D721Med (cell line): Measurements from ENCODE around the gene LINGO1.

Experiments
- DNase-seq: peaks from one replicate; pipeline ENCODE4 v3.0.0; 2011; ENCODE audit warnings: low spot score; ENCODE audit not compliant: insufficient read length
- FAIRE-seq: peaks from 2 replicates; lab custom pipeline; 2011; peaks lifted over from hg19 to GRCh38; lab: Jason Lieb, UNC
- TF ChIP-seq, protein P1 (sequence below): IDR thresholded peaks from 2 replicates; pipeline ENCODE4 v1.5.1; 2012; ENCODE audit warnings: mild to moderate bottlenecking, control low read depth; ENCODE audit not compliant: insufficient read depth; ENCODE audit errors: missing control alignments

The LINGO1 gene

GRCh38 chr15:77672135-77672534 lies 39.4 kb upstream of the LINGO1 start:
- no peak for DNase-seq
- TF ChIP-seq, protein P1, sequence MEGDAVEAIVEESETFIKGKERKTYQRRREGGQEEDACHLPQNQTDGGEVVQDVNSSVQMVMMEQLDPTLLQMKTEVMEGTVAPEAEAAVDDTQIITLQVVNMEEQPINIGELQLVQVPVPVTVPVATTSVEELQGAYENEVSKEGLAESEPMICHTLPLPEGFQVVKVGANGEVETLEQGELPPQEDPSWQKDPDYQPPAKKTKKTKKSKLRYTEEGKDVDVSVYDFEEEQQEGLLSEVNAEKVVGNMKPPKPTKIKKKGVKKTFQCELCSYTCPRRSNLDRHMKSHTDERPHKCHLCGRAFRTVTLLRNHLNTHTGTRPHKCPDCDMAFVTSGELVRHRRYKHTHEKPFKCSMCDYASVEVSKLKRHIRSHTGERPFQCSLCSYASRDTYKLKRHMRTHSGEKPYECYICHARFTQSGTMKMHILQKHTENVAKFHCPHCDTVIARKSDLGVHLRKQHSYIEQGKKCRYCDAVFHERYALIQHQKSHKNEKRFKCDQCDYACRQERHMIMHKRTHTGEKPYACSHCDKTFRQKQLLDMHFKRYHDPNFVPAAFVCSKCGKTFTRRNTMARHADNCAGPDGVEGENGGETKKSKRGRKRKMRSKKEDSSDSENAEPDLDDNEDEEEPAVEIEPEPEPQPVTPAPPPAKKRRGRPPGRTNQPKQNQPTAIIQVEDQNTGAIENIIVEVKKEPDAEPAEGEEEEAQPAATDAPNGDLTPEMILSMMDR = no peak
- FAIRE-seq = no peak

- TF ChIP-seq, protein P1 = no peak
- no peak for FAIRE-seq
- DNase-seq = no peak
Measured at GRCh38 chr15:77671362-77672056, 38.8 kb upstream of the LINGO1 start.

DNA sequence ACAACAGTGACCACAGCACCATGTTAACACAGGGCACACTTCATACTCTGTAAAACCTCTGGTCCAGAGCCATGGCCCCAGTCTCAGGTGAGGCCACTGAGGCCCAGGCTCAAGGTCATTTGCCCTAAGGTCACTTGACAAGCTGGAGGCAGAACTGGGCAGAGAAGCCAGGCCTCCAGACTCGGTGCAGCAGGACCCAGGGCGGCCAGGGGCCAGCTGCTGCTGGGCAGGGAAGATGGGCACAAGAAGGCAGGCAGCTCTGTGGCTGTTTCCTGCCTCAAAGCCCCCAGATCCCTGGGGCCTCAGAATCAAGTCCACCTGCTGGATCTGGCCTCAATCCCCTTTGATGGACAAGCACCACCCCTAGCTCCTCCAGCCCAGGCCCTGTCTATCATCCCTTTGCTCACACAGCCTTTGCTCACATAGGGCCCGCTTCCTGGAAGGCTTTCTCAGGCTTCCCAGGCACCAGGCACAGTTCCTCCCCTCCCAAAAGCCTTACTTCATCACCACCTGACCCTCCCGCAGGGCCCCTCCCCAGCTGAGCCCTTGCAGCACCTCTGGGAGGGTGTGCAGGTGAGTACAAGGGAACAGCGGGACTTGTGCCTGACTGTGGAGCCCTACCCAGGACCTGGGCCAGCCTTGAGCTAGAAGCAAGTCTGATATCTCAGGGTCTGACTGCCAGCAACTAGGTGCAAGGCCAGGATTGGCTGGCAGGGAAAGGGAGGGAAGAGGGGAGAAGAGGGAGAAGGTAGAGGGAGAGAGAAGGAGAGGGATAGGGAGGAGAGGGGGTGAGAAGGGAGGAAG lies 38.0 kb upstream of the LINGO1 start:
- DNase-seq (no peak), FAIRE-seq (no peak)
- TF ChIP-seq, protein P1 = no peak

- DNase-seq (no peak), FAIRE-seq (no peak)
- TF ChIP-seq, protein P1 = no peak
Measured at GRCh38 chr15:77669896-77670295, 37.2 kb upstream of the LINGO1 start.

DNA sequence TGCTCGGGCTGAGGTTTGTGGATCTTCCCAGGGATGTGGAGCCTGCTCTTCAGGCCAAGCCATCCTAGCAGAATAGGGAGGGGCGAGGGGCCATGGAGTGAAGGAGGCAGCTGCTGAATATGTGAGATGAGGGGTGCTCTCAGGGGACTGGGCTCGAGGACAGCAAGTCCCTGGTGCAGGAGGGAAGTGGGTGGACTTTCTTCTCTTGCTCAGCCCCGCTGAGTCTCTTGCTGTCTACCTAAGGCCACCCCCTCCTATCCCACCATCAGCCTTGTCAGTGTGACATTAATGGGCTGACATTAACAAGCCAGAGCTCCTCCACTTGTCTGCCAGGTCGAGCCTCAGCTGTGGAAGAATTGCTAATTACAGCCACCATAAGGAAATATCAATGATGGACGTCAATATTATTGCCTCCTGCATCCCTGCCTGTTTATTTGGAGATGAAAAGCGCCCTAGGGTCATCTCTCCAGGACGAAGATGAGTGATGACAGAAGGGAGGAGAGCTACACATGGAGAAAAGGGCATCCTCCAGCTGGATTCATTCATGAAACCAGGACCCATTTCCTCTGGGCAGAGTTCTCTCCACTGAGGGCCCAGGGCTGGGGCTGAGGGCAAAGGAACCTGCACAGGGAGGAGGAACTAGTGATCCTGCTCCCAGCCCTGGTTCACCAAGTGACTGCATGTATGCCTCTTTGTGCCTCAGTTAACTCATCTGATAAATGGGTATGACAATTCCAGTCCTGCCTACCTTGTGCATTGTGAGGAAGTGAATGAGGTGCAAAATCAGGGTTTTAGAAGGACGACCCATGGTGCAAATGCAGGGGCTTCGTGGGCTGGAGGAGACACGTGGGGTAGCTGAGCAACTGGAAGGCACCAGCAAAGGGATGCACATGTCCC lies 34.9 kb upstream of the LINGO1 start:
- no peak for FAIRE-seq
- TF ChIP-seq, protein P1 = no peak
- DNase-seq = no peak

- DNase-seq (no peak), FAIRE-seq (no peak)
- TF ChIP-seq, protein P1 = no peak
Measured at GRCh38 chr15:77666296-77666660, 33.6 kb upstream of the LINGO1 start.
